LNCAP (cell line): Measurements from ENCODE around the gene CPLX1.

Source experiments
- CTCF ChIP-seq: fragments of 450-650 bp; IDR thresholded peaks from 2 replicates; pipeline ENCODE4 v1.5.1; 2017; ENCODE audit warnings: mild to moderate bottlenecking

Gene CPLX1

DNA sequence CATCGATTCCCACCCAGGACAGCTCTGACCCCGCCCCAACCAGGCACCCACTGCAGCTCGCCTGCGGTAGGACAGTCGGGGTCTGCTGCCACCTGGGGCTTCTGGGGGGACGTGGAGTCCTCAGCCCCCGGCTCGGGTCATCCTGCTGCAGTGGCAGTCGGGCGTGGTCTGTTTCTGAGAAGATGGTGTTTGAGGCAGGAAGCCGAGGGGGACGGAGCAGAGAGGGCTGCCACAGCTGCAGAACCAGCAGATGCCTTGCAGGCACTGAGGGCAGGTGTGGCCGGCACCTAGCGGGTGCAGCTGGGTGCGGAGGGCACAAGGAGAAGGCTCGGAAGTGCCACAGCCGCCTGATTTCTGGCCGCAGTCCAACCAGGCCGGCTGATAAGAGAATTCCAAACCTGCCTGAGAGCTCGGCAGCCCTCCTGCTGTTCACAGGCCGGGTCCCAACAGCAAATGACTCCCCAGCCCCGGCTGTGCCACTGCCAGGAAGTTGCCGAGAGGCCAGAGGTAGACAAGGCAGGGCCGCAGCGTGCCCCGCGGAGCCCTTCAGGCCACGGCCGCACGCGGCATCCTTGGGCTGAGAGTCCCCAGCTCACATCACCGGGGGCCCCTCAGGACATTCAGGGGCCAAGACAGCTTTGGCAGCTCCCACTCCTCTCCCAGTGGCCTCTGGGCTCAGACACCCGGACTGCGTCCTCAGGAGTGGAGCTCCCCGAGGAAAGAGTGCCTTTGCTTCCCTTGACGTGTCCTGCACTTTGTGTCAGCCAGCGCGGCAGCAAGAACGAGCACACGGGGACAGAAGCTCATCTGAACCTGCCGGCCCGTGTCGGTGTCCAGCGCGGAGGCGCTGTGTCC, 9.4 kb upstream of the CPLX1 start:
- no peak for TF ChIP-seq CTCF

GRCh38 chr4:834368-835147, 8.6 kb upstream of the CPLX1 start:
- no peak for TF ChIP-seq CTCF

DNA sequence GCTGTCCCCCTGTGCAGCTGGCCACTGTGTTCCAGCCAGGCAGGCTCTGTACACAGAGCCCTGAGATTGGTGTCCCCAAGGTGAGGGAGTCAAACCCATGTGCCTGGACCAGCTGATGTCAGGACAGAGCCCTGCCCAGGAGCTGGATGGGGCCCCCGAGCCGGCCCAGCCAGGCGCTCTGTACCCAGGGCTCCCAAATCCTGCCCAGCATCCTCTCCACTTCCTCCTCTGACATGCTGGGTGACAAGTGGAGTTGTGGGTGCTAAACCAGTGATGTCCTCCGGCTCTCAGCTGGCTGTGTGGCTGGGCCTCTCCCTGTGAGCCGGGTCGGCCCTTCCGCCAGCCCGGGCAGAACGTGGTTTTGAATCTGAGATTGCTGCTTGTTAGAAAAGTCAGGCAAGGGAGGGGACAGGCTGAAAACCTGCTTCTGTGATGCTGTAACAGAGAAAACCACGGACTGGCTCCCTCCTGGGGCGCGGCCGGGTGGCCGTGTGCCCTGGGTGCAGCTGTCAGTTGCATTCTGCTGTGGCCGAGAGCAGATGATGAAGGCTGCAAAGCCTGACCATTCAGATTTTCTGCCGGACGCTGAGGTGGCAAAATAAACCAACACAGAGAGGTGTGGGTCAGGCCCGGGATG, 7.9 kb upstream of the CPLX1 start:
- TF ChIP-seq CTCF: no peak

DNA sequence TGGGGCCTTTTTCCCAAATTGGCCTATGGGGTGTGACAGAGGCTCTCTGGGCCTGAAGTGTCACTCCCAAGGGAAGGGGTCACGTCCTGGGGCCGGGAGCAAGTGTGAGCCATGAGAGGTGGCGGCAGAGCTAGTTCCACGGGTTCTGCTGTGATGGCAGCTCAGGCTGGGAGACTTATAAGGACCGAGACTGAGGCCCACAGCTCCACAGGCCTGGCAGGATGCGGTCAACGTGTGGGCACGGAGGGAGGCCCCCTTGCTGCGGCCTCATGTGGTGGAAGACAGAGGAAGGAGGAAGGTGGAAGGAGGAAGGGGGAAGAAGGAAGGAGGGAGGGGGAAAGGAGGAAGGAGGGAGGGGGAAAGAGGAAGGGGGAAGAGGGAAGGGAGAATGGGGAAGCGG, 7.2 kb upstream of the CPLX1 start:
- TF ChIP-seq CTCF: no peak

DNA sequence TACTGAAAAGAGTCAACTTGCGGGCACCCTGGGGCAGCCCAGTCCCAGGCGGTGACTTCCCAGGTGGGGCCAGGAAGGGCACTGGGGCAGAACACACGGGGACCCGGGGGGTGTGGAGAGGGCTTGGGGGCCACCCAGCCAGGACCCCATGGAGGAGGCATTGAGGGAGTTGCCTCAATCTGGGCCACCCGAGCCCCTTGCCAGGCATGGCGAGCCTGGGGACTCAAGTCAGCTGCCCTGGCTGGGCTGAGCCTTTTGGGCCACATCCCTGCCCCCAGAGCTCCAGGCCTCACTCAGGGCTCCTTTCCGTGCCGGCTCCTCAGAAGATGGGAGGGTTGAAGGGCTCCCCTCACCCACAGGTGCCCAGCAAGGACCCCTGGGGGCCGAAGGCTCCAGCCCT, 6.6 kb upstream of the CPLX1 start:
- TF ChIP-seq CTCF: no peak

DNA sequence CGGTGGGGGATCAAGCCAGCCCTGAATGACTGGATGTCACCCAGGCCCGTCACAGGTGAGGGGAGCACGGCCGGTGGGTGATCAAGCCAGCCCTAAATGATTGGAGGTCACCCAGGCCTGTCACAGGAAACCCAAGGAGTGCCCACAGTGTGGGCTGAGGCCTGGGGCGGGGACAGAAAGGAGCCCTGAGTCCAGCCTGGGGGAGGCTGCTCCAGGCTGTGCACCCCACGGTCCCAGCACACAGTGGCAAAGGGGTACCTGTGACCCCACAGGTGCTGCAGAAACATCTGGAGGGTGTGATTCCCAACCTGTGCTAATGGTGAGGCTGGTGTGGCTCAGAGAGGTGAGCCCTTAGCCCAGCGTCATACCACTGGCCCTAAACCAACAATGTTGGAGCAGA, 6.2 kb upstream of the CPLX1 start:
- TF ChIP-seq CTCF: no peak

GRCh38 chr4:831483-831805, 5.5 kb upstream of the CPLX1 start:
- no peak for TF ChIP-seq CTCF
